HG03354 (cell line): Measurements from ENCODE around the gene CGREF1.
A peak's percentile ranks its signal among the peaks of the same experiment; 100 is the strongest.
"Not testable (repeated sequence)": the region's sequence is repeated elsewhere in the genome, so short reads cannot be mapped to it uniquely, and the experiment has no call there.

Source experiments
- ATAC-seq: cut with Tn5 transposase; IDR thresholded peaks from one replicate; pipeline ENCODE4 v1.9.1; 2021; ENCODE audit warnings: mild to moderate bottlenecking; ENCODE audit not compliant: unreplicated experiment, poor library complexity, severe bottlenecking

The CGREF1 gene

GRCh38 chr2:27138111-27138510, 19.2 kb upstream of the CGREF1 start:
- no peak for ATAC-seq

- ATAC-seq: no peak
Observed at GRCh38 chr2:27137322-27137935, 18.5 kb upstream of the CGREF1 start.

- ATAC-seq: no peak
Observed at GRCh38 chr2:27136751-27137150, 17.8 kb upstream of the CGREF1 start.

GRCh38 chr2:27135478-27135955, 16.6 kb upstream of the CGREF1 start:
- no peak for ATAC-seq

- no peak for ATAC-seq
Observed at GRCh38 chr2:27134781-27135477, 16.0 kb upstream of the CGREF1 start.

- peak; percentile 88 for ATAC-seq
Observed at GRCh38 chr2:27133905-27134780, 15.2 kb upstream of the CGREF1 start, which contains the start of gene PREB. Gene PREB, minus strand, starts transcription at chr2:27134636. Its CDS starts 215 bp downstream, at chr2:27134421.

- ATAC-seq: no peak
Observed at GRCh38 chr2:27133195-27133875, 14.4 kb upstream of the CGREF1 start.

- no peak for ATAC-seq
Observed at GRCh38 chr2:27131429-27131828, 12.5 kb upstream of the CGREF1 start.

- no peak for ATAC-seq
Observed at GRCh38 chr2:27130396-27130795, 11.5 kb upstream of the CGREF1 start.

GRCh38 chr2:27128668-27129571, 10.0 kb upstream of the CGREF1 start:
- no peak for ATAC-seq

GRCh38 chr2:27127883-27128667, 9.1 kb upstream of the CGREF1 start:
- no peak for ATAC-seq

GRCh38 chr2:27126252-27126710, 7.4 kb upstream of the CGREF1 start:
- ATAC-seq: no peak

- ATAC-seq: no peak
Observed at GRCh38 chr2:27125104-27125503, 6.2 kb upstream of the CGREF1 start.

GRCh38 chr2:27123302-27124150, 4.6 kb upstream of the CGREF1 start, which contains the start of gene ABHD1:
Gene ABHD1, plus strand, starts transcription at chr2:27123815. Its CDS starts 134 bp downstream, at chr2:27123949.
- no peak for ATAC-seq

- ATAC-seq: no peak
Observed at GRCh38 chr2:27122791-27123190, 3.9 kb upstream of the CGREF1 start.

GRCh38 chr2:27121906-27122305, 3.0 kb upstream of the CGREF1 start:
- no peak for ATAC-seq

GRCh38 chr2:27119330-27119670, 372 bp upstream of the CGREF1 start:
- not testable (repeated sequence) for ATAC-seq
